Fibroblast of lung (primary cell): Measurements from ENCODE around the gene CMC2. TPM values are rescaled to one million over a fixed set of nuclear protein-coding genes. Genes with fewer than 3 reads are reported as not detected.

Experiments used
- DNase-seq, 2 donors: peaks; one replicate each; pipeline versions ENCODE4 v3.0.0 to v3.0.0-alpha.2; 2010; ENCODE audit warnings: low read depth in 2 of 2
- H2AFZ ChIP-seq: 2 replicates; pipeline ENCODE4 v1.5.1; 2012; ENCODE audit warnings: low read length, control low read depth, inconsistent platforms
- H3K27ac ChIP-seq: 2 replicates; pipeline ENCODE4 v1.5.1; 2011; ENCODE audit warnings: low read length, control low read depth; ENCODE audit not compliant: insufficient read depth
- H3K27me3 ChIP-seq: 2 replicates; pipeline ENCODE4 v1.5.1; 2011; ENCODE audit warnings: mild to moderate bottlenecking, low read length; ENCODE audit not compliant: control insufficient read depth, insufficient read depth
- H3K36me3 ChIP-seq: 2 replicates; pipeline ENCODE4 v1.5.1; 2011; ENCODE audit warnings: low read length; ENCODE audit not compliant: control insufficient read depth, insufficient read depth
- H3K4me1 ChIP-seq: 2 replicates; pipeline ENCODE4 v1.5.1; 2011; ENCODE audit warnings: low read length; ENCODE audit not compliant: control insufficient read depth, insufficient read depth; ENCODE audit errors: extremely low read depth
- H3K4me2 ChIP-seq: 2 replicates; pipeline ENCODE4 v1.5.1; 2011; ENCODE audit warnings: low read length, control low read depth; ENCODE audit not compliant: insufficient read depth; ENCODE audit errors: extremely low read depth
- H3K4me3 ChIP-seq, 4 experiments: fragments of 200-600 bp in 1 of 4; sonication (generic) in 1 of 4; replicated peaks in 1 of 4; 2 replicates each; pipeline ENCODE4 v1.5.1; 2011 to 2016; ENCODE audit warnings: low read length in 4 of 4, low read depth in 3 of 4, mild to moderate bottlenecking in 3 of 4, control low read depth in 2 of 4, inconsistent platforms in 1 of 4, mixed read lengths in 1 of 4; ENCODE audit not compliant: insufficient read depth in 1 of 4; ENCODE audit errors: control extremely low read depth in 1 of 4
- H3K79me2 ChIP-seq: 2 replicates; pipeline ENCODE4 v1.5.1; 2012; ENCODE audit warnings: mild to moderate bottlenecking, low read length, inconsistent platforms; ENCODE audit not compliant: control insufficient read depth, insufficient read depth
- H3K9ac ChIP-seq: 2 replicates; pipeline ENCODE4 v1.5.1; 2011; ENCODE audit warnings: mild to moderate bottlenecking, low read length, control low read depth; ENCODE audit not compliant: insufficient read depth
- H3K9me3 ChIP-seq: 2 replicates; pipeline ENCODE4 v1.5.1; 2012; ENCODE audit warnings: low read depth, low read length; ENCODE audit not compliant: control insufficient read depth, insufficient read depth
- H4K20me1 ChIP-seq: 2 replicates; pipeline ENCODE4 v1.5.1; 2011; ENCODE audit warnings: low read length; ENCODE audit not compliant: control insufficient read depth, insufficient read depth; ENCODE audit errors: extremely low read depth
- CTCF ChIP-seq, 2 donors: IDR thresholded peaks in 1 of 2; conservative IDR thresholded peaks in 1 of 2; 1 replicate in 1 of 2; 2 replicates in 1 of 2; pipeline ENCODE4 v1.5.1; 2011 to 2012; ENCODE audit warnings: low read length in 2 of 2, control low read depth in 1 of 2, inconsistent platforms in 1 of 2, low read depth in 1 of 2, mild to moderate bottlenecking in 1 of 2
- EZH2 ChIP-seq: IDR thresholded peaks from 2 replicates; pipeline ENCODE4 v1.5.1; 2012; ENCODE audit warnings: low read length, control low read depth, mild to moderate bottlenecking; ENCODE audit errors: missing control alignments
- polyA plus RNA-seq, 2 donors: library from polyadenylated mRNA; depleted of rRNA in 1 of 2; stranded (reverse) in 1 of 2; unstranded in 1 of 2; fragments of >200 nt; gene quantifications; 2 replicates each; pipeline ENCODE4 v1.2.1, GENCODE V29; 2011 to 2012; ENCODE audit warnings: missing spikeins in 1 of 2
- total RNA-seq: library from RNA; depleted of rRNA; stranded (reverse); fragments of >200 nt; gene quantifications from 2 replicates; pipeline ENCODE4 v1.2.1, GENCODE V29; 2014

CMC2 gene
- total and polyA plus RNA-seq, 2 donors (not counting 1 experiment from before 2014, with no cell fraction given) = 70.5 to 77.3 TPM

DNA sequence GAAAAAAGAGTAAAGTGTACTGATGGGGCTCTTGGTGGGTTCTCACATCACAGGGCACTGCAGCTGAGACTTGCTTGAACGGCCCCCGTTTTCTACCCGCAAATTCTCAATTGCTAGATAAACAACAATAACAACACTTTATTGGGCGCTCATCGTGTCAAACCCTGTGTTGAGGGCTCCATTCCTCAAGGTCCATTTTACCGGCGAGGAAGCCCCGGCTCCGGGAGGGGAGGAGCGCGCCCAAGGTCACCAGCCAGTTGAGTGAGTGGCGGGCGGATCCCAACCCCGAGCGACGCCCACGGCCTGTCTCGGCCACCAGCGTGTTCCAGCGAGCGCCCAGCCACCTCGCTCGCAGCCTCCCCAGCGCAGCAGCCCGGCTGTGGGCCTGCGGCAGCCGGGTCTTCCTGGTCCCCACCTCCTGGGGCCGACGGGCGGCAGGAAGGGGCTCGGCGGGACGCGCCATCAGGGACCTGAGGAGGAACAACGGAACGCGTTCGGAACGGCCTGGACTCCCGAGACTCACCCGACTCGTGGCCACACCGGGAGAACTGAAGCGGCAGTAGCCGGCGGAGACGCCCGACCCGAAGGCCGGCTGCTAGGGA, 373 bp downstream of the CMC2 start:
- Histone ChIP-seq H3K27ac (peak overlapping the region; percentile 100), H3K9me3 (no peaks in the 10 kb centered on the region), H3K4me3 (peak overlapping the region; percentile 85 to 97 (median 89)), H3K79me2 (peaks cover 88% of the 10 kb centered on the region), H3K27me3 (no peaks in the 10 kb centered on the region), H4K20me1 (no peaks in the 10 kb centered on the region), H3K4me2 (peak overlapping the region; percentile 99), H3K9ac (peak overlapping the region; percentile 99), H2AFZ (peak overlapping the region; percentile 84), H3K4me1 (peaks cover 2% of the 10 kb centered on the region), H3K36me3 (no peaks in the 10 kb centered on the region)
- peak in 1 of 2 donors; percentile 39 for DNase-seq
- TF ChIP-seq CTCF (conservative IDR thresholded peaks at IDR 0.05 in 1 of 2, IDR thresholded peaks at IDR 0.05 in 1 of 2; ENCODE audit: low read depth in 1 of 2, low read length in 2 of 2) = no peak
- no peak for TF ChIP-seq EZH2

DNA sequence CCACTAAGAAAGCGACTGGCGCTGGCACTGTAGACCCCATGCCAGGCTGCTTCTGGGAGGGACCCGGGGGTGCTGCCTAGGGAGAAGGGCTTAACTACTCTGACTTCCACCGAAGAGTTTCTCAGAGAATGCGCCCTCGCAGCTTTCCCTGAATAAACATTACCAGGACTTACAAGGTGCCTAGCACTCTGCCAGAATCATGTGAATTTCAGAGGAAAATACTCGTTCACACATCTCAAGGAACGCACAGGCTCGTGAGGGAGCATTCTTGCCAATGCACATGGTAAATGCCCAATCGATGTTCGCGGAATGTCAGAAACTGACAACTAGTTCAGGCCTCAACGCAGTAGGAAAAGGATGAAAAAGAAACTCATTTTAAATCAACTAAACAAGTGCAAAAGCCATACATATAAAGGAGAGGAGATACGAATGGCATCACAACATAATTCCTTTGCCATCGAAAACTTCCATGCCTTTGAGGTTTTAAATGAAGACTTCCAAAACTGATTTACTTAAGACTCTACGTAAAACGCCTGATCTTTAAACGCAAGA, 999 bp downstream of the CMC2 start:
- Histone ChIP-seq H3K79me2 (peaks cover 88% of the 10 kb centered on the region), H3K36me3 (no peaks in the 10 kb centered on the region), H4K20me1 (no peaks in the 10 kb centered on the region), H3K27ac (peak overlapping the region; percentile 100), H3K4me3 (peak overlapping the region; percentile 85 to 97 (median 89)), H2AFZ (no peak overlapping the region), H3K27me3 (no peaks in the 10 kb centered on the region), H3K9me3 (no peaks in the 10 kb centered on the region), H3K9ac (peak overlapping the region; percentile 99), H3K4me1 (peaks cover 2% of the 10 kb centered on the region), H3K4me2 (peak overlapping the region; percentile 99)
- TF ChIP-seq CTCF (conservative IDR thresholded peaks at IDR 0.05 in 1 of 2, IDR thresholded peaks at IDR 0.05 in 1 of 2; ENCODE audit: low read depth in 1 of 2, low read length in 2 of 2) (no peak), EZH2 (no peak)
- DNase-seq = peak in 1 of 2 donors; percentile 29

DNA sequence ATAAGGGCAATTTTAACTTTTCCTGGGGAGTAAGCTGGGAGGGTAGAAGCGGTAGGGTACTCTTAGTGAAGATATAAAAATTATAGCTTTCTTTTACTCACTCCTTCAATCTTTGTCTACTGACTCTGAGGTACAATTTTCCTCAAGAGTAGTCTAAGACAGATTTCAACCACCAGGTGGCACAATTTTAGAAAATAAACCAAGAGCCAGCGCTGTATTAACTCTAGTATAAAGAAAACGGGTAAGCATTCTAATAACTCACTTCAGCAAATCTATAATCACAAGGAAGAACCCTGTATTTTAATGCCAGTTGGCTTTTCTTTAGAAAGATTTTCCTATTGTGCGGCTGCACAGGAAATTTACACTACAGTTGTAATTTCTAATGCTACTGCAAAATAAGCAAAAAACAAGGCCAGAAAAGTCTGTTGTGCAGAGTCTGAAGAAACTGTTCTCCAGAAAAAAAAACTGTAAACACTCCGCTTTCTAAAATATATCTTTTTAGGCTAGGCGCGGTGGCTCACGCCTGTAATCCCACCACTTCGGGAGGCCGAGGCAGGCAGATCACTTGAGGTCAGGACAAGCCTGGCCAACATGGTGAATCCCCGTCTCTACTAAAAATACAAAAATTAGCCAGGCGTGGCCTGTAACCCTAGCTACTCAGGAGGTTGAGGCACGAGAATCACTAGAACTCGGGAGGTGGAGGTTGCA, 1.9 kb downstream of the CMC2 start:
- Histone ChIP-seq H4K20me1 (no peaks in the 10 kb centered on the region), H3K27ac (peak overlapping the region; percentile 68), H3K27me3 (no peaks in the 10 kb centered on the region), H3K79me2 (peaks cover 86% of the 10 kb centered on the region), H3K9me3 (no peaks in the 10 kb centered on the region), H3K4me3 (peak overlapping the region; percentile 36 to 97 (median 42)), H3K4me1 (peaks cover 2% of the 10 kb centered on the region), H3K9ac (peak overlapping the region; percentile 44), H2AFZ (no peak overlapping the region), H3K36me3 (no peaks in the 10 kb centered on the region), H3K4me2 (peak overlapping the region; percentile 96)
- DNase-seq = peak; percentile 49 to 77
- TF ChIP-seq CTCF (conservative IDR thresholded peaks at IDR 0.05 in 1 of 2, IDR thresholded peaks at IDR 0.05 in 1 of 2; ENCODE audit: low read depth in 1 of 2, low read length in 2 of 2) = peak; percentile 49 to 60
- TF ChIP-seq EZH2 = no peak
